GM15510 (cell line): ENCODE measurements around the gene TCERG1L.

Experiments
- POLR2A ChIP-seq: IDR thresholded peaks from 3 replicates; pipeline ENCODE4 v1.6.1; 2011; ENCODE audit warnings: borderline replicate concordance; ENCODE audit not compliant: insufficient read length; ENCODE audit errors: extremely low read depth

The TCERG1L gene

DNA sequence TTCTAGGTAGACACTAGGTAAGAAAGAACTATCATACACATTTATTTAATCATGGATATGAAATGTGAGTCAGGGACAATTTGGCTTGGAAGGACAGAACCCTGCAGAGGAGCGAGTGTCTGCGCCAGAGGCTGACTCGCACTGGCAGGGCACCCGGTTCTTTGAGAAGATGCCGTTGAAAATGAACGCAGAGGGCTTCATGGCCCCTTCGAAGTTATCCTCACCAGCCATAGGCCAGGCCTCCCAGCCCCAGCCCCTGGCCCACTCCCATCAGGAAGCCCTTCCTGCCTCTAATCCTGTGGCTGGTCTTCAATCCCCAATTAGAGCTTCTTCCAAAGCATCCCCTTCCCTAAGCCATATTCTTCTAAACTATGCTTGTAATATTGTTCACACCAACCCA, 239.8 kb downstream of the TCERG1L start:
- no peak for TF ChIP-seq POLR2A

DNA sequence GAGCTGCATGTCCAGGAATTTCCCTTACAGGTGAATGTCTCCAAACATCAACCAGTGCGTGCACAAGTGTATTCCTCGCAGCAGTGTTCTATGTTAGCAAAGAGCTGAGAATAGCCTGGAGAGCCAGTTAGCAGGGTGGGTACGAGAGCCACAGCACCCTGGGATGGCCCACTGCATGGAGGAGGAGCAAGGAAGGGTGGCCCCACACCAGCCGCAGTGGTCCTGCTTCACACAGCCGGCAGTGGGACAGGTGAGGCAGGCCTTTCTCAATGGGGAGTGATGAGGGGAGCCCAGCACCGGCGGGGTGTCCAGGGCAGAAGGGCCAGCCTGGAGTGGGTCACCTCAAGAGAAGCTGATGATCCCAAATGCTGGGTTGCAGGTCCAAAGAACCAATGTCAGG, 240.7 kb downstream of the TCERG1L start:
- TF ChIP-seq POLR2A, result no peak

DNA sequence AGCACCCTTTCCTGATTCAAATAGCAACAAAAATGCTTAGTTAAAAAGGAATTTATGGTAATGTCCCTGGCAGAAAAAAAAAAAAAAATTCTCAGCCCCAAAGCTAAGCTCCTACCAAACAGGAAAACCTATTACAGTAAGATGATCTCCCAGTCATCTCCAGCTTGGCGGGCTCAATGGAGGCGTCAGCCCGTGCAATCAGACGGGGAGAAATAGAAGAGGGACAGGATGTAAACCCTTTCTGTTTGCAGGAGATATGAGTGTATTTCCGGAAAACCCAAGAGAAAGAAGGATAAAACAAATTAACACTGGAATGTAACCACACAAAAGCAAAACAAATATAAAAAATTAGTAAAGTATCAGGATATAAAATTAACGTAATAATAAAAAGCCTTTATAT, 242.8 kb downstream of the TCERG1L start:
- TF ChIP-seq POLR2A, result no peak

DNA sequence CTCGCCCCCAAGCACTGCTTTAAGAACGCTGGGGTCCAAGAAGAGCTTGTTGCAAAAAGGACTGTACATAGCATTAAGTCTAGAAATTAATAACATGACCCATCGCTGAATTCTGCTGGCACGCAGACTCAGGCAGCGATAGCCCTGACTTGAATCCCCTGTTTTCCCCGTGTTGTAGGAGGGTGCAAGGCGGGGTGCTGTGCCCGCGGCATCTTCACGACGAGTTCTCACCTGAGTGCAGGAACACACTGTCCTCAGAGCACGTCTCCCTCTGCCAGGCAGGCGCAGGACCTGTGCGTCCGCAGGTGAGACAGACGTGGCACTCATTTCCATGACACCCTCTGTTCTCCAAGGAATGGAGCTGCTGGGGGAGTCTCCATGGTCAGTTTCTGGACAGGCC, 243.2 kb downstream of the TCERG1L start:
- no peak for TF ChIP-seq POLR2A

DNA sequence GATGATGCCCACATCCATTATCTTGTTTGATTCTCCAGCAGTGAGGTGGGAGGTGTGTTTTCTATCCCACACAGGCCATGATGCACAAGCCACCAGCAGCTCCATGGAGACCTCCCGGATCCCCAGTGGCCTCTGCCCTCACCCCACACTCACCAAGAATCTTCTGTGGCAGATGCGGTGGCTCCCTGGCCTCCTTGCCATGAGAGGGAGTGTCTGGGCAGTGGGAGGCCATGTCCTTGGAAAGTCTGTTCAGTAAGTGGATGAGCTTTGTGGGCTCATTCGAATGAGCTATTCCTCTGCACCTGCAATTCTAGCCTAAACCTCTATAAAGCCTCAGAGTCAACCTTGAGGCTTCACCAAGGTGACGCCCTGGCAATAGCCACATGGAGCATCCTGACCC, 243.8 kb downstream of the TCERG1L start:
- TF ChIP-seq POLR2A, result no peak

DNA sequence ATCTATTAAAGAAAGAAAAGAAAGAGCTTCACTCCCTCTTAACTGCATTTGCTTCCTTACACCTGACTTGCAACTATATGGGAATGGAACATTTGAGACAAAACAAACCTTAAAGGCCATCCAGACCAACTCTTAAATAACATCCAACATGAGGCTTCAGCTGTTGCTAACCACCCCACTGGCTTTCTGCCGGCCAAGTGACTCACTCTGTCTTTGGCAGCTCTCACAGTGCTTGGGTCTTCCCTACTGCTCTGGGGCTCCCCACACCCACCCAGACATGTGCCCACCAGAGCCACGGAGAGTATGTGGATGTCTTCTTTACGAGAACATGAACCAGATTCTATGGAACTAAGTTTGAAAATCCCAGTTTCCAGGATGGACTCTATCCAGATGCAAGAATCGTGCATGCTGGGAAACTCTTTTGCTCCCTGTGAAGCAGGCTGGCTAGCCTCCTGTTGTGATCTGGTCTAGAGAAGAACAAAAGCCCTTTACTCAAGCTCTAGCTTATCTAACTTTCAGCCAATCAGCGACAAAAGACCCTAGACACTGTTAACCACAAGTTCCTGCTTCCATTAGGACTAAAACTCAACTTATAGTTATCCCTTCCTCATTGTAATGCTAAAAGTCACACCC, 245.7 kb downstream of the TCERG1L start:
- TF ChIP-seq POLR2A, result no peak

DNA sequence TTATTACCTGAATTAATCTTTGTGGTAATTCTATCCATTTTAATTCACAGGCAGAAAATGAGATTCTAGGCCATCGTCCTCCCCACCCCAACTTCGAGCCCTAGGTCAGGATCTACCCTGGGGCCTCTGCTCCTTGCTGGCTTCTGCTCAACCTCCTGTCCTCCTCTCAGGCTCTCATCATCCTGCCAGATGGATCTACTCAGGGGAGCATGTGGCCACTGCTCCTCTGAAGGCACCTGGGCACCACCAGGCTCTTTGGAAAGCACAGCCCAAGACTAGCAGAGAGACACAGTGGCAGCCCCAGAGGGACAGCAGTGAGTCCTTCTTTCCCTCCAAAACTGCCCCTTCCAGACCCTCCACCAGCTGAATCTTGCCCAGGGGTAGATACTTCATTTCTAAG, 248.2 kb downstream of the TCERG1L start:
- TF ChIP-seq POLR2A, result no peak

DNA sequence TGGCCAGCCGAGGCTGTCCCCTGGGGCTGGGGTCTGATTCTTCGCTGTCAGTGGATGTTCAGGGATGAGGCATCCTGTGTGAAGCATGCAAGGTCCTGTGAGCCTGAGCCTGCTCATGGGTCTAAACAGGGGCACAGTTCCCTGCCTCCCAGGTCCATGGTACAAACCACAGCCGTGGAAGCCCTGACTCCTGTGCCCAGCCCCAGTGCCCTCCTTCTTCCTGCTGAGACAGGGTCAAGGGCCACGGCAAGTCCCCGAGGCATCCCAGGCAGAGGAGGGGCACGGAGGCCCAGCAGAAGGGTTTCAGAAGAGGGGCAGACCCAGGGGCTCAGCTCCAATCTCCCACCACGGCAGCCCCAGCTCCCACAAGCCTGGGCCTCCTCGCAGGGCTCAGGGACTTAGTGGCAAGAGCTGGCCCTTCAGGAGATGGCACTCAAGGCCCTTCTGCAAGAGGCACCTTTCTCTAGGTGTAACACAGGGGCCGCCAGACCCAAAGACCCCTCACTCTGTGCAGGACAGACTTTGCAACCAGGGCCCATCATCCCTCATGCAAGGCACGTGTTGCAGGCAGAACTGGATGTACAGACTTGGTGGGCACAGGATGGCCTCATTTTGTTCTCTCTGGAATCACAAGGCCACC, 248.8 kb downstream of the TCERG1L start:
- TF ChIP-seq POLR2A, result no peak

DNA sequence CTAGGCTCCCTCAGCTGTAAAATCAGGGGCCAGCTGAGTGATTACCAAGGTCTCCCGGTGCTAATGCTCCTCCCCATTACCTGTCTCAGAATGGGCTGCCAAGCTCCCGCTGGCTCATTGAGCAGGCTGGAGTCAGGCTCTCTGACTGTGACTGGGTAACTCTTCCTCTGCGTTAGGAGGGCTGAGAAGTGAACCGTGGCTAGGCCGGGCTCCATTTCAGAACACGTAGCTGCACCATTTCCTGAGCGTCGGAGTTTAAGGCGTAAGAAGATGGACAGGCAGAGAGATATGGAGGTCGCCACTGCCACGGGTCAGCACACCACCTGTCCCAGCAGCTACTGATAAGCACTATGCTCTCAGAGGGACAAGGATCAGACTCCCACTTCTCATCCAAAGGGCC, 250.3 kb downstream of the TCERG1L start:
- no peak for TF ChIP-seq POLR2A

DNA sequence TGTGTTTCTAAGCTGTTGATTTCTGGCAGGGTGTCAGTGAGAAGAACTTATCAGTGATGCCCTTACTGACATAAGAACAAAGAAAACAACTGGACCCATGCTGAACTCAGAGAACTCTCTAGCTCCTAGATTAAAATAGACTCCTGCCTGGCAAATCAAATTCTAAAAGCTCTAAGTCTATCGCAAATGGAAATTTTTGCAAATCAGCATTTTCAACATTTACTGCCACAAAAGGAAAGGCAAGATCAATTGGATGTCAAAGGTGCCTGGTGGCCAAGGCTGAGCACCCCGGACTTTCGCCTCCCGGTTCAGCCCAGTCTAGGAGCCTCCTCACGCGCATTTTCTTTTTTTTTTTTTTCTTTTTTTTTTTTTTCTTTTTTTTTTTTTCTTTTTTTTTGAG, 251.6 kb downstream of the TCERG1L start:
- no peak for TF ChIP-seq POLR2A

DNA sequence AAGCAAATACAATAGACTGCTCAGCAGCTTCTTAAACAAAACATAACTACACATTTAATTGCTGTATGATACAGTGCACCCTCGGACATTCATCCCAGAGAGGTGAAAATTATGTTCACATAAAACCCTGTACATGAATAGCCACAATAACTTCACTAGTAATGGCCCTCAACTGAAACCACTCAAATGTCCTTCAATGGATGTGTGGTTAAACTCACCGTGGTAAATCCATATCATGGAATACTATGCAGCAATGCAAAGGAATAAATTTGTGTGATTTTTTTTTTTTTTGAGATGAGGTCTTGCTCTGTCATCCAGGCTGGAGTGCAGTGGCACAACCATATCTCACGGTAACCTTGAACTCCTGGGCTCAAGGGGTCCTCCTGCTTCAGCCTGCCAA, 252.7 kb downstream of the TCERG1L start:
- no peak for TF ChIP-seq POLR2A

DNA sequence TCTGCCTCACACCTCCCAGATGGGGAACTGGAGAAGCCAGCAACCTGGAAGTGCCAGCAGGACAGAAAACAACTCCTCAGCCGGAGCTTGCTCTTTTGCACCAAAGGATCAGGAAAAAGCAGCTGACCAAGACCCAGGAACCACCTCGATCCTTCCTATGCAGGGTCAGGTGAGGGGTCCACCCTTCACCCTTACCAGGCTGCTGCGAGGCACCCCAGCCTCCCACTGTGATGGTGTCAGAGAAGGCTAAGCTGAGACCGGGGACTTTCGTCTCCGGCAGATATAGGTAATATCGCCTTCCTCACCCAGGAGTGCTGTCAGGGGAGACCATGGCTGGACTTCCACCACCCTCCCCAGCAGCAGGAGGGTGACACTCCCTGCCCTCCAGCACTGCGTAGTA, 254.7 kb downstream of the TCERG1L start:
- TF ChIP-seq POLR2A, result no peak

DNA sequence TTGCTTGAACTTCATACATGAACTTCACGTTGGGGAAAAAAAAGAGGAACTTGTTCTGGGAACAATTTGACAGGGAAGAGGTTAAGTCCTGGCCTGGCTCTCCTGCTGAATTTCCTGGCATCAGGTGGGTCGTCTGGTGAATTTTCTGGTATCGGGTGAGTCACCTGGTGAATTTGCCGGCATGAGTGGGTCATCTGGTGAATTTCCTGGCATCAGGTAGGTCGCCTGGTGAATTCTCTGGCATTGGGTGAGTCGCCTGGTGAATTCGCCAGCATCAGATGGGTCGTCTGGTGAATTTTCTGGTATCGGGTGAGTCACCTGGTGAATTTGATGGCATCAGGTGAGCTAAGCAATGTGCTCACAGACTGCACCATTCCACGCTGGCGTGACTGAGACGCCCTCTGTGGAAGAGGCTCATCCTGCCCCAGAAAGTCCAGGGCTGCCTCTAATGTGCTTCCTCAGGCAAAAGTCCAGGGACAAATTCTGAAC, 255.4 kb downstream of the TCERG1L start:
- no peak for TF ChIP-seq POLR2A

DNA sequence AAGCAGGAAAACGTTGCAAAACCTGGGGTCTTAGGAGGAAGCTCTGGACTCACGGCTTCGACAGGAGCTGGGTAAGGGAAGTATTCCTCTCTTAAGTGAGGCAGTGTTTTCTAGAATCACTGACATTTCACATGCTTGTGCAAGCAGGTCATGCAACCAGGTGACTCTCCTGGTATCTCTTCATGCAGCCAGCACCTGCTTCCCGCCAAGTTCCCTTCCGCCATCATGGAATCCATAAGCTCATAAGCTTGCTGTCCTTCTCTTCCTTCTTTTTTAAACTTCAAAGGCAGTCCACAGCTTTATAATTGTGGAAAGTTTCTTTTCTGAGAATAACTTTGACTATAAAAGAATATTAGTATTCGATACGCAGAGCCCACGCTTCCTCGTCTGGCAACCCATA, 256.1 kb downstream of the TCERG1L start:
- TF ChIP-seq POLR2A, result no peak

DNA sequence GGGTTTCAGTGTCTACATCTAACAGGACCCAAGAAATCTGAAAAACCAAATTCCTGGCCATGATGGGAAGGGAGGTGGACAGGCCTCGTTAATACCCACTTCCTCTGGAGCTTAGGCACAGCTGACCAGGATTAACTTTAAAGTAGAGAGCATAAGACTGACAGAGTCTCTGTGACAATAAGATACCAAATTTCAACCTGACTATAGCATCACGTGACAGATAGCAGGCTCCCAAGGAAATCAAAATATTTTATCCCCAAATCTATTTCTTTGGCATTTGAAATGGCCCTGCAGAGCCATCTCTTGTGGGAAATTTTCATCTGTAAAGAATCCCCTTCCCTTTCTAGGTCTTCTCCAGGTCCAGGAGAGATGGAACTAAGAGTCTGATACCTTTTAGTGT, 258.3 kb downstream of the TCERG1L start:
- no peak for TF ChIP-seq POLR2A

DNA sequence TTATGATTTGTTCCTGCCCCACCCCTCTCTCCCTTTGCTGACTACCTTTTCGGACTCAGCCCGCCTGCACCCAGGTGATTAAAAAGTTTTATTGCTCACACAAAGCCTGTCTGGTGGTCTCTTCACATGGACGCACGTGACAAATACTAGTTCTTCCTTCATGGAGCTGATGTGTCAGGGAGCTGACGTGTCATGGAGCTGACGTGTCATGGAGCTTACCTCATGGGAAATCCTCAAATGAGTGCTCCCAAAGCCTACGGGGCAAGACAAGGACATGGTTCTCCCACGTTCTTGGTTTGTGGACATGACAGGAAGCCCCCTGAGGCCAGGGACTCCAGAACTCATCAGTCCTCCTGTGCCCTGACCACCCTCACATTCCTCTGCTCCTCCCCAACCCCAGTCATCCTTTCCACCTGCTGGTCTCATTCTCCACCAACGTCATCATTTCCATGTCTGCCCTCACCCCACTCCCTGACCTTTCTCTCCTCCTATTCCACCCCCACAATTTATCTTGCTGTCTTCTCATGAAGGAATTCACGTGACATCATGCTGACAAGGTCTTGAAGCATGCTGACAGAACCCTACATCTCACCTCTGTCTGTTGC, 261.3 kb downstream of the TCERG1L start:
- TF ChIP-seq POLR2A, result no peak
